Breast epithelium (tissue), 3 donors: ENCODE data around the gene SYT7.

Experiments
- POLR2AphosphoS5 ChIP-seq, 3 donors: sonication (generic); formaldehyde crosslinking; IDR thresholded peaks; one replicate each; pipeline ENCODE4 v1.6.1; 2017; ENCODE audit warnings: antibody characterized with exemption in 3 of 3
- TF ChIP-seq, protein P1 (sequence below), 3 donors: fragments of 450-650 bp; IDR thresholded peaks; one replicate each; pipeline ENCODE4 v1.5.1; 2016 to 2017; ENCODE audit warnings: antibody characterized with exemption in 3 of 3, mild to moderate bottlenecking in 3 of 3, moderate library complexity in 3 of 3

DNA sequence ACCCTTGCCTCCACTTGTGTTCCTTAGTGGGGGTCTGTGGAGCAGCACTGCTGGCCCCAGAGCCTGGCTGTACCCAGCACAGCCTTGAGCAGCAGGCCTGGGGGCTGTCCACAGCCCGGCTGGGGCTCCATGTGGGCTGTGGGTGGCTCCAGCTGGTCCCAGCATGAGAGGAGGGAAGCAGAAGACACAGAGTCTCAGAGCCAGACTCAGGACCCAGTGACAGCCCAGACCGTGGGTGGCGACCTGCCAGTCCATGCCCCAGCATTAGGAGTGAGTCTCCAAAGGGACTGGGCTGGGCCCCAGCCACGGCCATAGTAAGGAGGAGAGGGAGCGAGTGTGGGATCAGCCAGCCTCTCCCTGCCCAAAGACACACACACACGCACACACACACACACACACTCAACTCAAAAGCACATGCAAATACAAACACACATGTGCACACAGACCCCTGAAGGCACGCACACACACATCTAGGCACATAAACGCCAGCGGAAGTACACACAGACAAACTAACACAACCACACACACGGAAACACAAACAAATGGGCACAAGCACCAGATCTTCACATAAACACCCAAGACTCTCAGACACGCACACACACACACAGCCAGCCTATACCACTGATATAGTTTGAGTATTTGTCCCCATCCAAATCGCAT, 89.0 kb downstream of the SYT7 start:
- TF ChIP-seq POLR2AphosphoS5 (IDR thresholded peaks at IDR 0.05) = no peak
- TF ChIP-seq, protein P1, sequence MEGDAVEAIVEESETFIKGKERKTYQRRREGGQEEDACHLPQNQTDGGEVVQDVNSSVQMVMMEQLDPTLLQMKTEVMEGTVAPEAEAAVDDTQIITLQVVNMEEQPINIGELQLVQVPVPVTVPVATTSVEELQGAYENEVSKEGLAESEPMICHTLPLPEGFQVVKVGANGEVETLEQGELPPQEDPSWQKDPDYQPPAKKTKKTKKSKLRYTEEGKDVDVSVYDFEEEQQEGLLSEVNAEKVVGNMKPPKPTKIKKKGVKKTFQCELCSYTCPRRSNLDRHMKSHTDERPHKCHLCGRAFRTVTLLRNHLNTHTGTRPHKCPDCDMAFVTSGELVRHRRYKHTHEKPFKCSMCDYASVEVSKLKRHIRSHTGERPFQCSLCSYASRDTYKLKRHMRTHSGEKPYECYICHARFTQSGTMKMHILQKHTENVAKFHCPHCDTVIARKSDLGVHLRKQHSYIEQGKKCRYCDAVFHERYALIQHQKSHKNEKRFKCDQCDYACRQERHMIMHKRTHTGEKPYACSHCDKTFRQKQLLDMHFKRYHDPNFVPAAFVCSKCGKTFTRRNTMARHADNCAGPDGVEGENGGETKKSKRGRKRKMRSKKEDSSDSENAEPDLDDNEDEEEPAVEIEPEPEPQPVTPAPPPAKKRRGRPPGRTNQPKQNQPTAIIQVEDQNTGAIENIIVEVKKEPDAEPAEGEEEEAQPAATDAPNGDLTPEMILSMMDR (IDR thresholded peaks at IDR 0.05) = no peak
